ENCODE measurements around the gene ERAP2. TPM values are rescaled to one million over a fixed set of nuclear protein-coding genes. Genes with fewer than 3 reads are reported as not detected.
A peak's percentile ranks its signal among the peaks of the same experiment; 100 is the strongest.
"Not testable (repeated sequence)": the region's sequence is repeated elsewhere in the genome, so short reads cannot be mapped to it uniquely, and the experiment has no call there.

The ERAP2 gene
- total RNA-seq, result 14.8 TPM

- intact Hi-C loops (cut with DNase I), result no loop called here
- ATAC-seq (peak; percentile 81), DNase-seq (ENCODE audit: low spot score) (no peak)
These were observed at the start of gene ERAP2 for GRCh38 chr5:96876292-96876850. Gene ERAP2 (plus strand): TSS chr5:96876500. CDS start chr5:96879686, 3,186 bp downstream.

GRCh38 chr5:96829297-96829696 is 47.0 kb upstream of the ERAP2 start:
- DNase-seq (ENCODE audit: low spot score), result no peak
- intact Hi-C loops (cut with DNase I), result no loop called here
- no peak for ATAC-seq

DNA sequence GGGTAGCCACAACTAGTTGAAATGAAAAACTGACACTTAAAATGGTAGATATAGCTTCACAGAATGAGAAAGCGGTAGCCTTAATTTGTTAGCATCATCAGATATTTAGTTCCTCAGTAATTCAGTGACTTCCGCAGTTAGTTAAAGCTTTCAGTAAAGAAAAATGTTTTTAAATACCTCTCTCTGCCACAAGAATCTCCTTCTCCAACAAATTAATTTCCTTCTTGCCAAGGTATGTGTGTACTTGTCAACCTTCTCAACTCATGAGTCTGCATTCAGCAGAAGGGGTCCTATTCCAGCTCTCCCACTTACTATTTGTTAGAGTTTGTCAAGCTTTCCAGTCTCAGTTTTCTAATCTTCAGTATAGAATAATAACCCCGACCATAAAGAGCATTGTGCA is 42.3 kb upstream of the ERAP2 start:
- DNase-seq (ENCODE audit: low spot score), result no peak
- no peak for ATAC-seq
- intact Hi-C loops (cut with DNase I), result no loop called here

- intact Hi-C loops (cut with DNase I), result no loop called here
- ATAC-seq (no peak), DNase-seq (ENCODE audit: low spot score) (no peak)
These were observed 40.5 kb upstream of the ERAP2 start for GRCh38 chr5:96835791-96836191.

DNA sequence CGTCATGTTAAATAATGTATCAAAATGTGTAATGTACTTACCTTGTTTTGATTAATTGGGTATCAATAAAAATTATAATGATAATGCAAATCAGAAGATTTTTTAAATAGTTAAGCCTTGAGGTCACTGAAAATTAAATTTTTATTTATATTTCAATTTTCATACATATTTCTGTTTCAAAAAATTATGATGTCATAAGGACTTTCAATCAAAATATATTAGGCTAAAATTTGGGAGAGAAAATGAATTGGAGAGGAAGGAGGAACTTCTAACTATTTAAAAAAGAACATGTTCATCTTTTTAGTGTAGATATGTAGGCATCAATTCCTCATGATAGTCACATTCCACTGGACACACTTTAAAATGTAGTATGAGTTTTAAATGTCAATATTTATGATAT is 39.5 kb upstream of the ERAP2 start:
- intact Hi-C loops (cut with DNase I), result no loop called here
- ATAC-seq (no peak), DNase-seq (ENCODE audit: low spot score) (no peak)

DNA sequence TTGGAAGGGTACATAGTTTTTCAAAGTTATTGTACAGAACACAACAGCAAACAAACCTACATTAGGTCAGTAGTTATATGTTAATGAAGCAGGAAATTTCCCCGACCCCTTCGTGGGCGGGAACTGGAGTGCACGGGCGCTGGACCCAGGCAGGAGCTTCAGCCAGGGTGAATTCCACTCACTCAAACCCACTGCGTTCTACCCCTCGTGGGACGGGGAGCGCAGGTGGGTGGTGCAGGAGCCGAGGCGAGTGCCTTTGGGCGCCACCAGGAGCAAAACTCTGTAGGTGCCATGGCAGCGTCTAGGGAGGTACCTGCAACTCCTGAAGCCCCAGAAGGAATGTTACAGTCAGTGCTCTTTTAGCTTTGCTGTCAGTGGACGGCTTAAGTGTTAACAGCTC is 39.0 kb upstream of the ERAP2 start:
- intact Hi-C loops (cut with DNase I), result no loop called here
- ATAC-seq (no peak), DNase-seq (ENCODE audit: low spot score) (no peak)

GRCh38 chr5:96838201-96839070 is 37.9 kb upstream of the ERAP2 start:
- ATAC-seq (no peak), DNase-seq (ENCODE audit: low spot score) (no peak)
- intact Hi-C loops (cut with DNase I), result no loop called here

DNA sequence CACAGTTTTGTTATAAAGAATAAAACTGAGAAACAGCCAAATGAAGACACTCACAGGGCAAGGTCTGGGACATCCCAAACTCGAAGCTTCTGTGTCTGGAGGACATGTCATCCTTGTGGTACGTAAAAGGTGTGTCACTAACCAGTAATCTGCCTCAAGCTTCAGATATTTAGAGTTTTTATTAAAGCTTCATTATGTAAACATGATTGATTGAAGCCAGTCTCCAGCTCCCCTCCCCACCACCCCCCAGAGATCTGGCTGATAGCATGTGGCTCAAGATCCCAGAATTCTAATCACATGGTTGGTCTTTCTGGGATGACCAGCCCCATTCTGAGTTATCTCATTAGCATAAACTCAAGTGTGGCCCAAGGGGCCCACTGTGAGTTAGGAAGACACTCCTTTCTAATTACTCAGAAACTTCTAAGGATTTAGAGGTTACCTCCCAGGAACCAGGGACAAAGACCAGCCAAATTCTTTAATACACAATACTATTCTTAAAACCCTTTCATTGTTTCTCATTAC is 37.2 kb upstream of the ERAP2 start:
- DNase-seq (ENCODE audit: low spot score), result no peak
- intact Hi-C loops (cut with DNase I), result no loop called here
- no peak for ATAC-seq

DNA sequence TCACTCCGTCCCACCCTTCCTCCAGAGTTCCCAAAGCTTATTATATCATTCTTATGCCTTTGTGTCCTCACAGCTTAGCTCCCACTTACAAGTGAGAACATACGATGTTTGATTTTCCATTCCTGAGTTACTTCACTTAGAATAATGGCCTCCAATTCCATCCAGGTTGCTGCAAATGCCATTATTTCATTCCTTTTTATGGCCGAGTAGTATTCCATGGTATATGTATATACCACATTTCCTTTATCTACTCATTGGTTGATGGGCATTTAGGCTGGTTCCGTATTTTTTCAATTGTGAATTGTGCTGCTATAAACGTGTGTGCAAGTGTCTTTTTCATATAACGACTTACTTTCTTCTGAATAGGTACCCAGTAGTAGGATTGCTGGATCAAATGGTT is 34.4 kb upstream of the ERAP2 start:
- intact Hi-C loops (cut with DNase I); ATAC-seq; DNase-seq (ENCODE audit: low spot score): not testable (repeated sequence)

- intact Hi-C loops (cut with DNase I), result no loop called here
- ATAC-seq (no peak), DNase-seq (ENCODE audit: low spot score) (no peak)
These were observed 33.2 kb upstream of the ERAP2 start for GRCh38 chr5:96843140-96843539.

DNA sequence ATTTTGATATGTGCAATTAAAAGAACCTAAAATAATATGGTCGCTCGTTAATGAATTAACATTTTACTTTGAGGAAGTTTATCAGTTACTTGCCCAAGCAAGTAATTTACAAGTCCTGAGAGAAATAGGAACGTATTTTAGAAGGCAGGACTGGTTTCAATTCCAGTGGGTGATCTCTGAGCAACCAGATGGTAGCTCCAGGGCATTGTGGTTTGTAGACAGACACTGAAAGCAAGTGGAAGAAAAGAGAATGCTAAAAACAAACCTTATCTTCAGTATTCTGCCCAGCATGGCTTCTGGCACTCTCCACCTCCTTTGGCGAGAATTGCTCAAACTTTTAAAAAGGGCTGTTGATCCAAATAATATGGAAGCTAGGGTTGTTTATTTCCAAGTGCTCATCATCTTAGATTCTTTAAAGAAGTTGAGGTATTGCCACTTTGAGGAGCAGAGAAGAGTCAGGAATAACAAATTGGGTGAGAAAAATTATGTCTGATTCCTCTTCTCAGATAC is 31.8 kb upstream of the ERAP2 start:
- DNase-seq (ENCODE audit: low spot score) (no peak), ATAC-seq (no peak)
- intact Hi-C loops (cut with DNase I), result no loop called here

DNA sequence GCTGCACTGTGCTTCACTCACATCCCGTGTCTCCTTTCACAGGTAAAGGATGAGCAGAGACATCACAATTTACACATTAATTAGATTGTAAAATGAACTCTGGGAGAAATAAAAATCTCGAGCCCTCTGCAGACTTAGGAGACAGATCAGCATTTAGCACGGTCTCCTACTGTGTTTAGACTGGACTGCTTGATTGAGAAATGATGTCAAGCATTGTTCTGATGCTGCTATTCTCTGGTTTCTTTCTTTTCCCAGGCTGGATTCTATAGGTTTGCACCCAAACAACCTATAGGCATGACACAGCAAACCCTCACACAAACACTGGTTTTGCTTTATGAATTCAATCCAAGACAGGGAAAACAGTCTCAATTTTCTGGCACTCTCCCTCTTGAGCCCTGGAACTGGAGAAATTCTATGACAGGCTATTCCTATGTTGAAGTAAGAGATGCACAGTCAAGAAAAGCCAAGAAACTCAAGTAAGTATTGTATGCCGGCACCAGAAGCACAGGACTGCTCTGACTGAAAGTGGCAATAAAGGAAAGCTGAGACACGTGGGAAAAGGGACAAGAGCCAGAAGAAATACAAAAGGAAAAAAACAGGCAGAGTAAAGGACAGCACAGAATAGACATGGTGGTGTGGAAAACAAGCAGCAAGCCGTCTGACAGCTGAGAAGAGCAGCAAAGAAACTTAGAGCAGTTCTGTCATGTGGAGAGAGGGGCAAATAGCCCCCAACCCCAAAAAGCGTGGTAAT is 24.8 kb upstream of the ERAP2 start:
- intact Hi-C loops (cut with DNase I), result no loop called here
- DNase-seq (ENCODE audit: low spot score), result no peak
- ATAC-seq, result no peak

- ATAC-seq (no peak), DNase-seq (ENCODE audit: low spot score) (no peak)
- intact Hi-C loops (cut with DNase I), result no loop called here
These were observed 23.5 kb upstream of the ERAP2 start for GRCh38 chr5:96852759-96853158.

DNA sequence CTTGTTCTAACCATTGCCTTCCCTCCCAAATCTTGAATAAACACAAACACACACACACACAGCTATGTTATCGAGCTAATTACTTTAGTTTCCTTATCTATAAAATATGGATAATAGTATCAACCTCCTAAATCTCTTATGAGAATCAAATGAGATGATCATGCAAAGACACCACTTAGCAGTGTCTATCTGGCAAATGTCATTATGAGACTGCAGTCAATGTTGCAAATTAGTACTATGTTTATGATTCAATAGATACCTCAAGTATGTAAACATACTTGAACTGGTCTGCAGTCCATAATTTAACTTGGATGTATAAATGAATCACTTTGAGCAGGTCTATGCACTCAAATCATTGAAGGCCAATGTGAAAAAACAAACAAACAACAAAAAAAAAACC is 22.2 kb upstream of the ERAP2 start:
- intact Hi-C loops (cut with DNase I), result no loop called here
- ATAC-seq (no peak), DNase-seq (ENCODE audit: low spot score) (no peak)

GRCh38 chr5:96855031-96855872 is 21.0 kb upstream of the ERAP2 start:
- ATAC-seq (peak; percentile 24), DNase-seq (ENCODE audit: low spot score) (no peak)
- intact Hi-C loops (cut with DNase I), result no loop called here

DNA sequence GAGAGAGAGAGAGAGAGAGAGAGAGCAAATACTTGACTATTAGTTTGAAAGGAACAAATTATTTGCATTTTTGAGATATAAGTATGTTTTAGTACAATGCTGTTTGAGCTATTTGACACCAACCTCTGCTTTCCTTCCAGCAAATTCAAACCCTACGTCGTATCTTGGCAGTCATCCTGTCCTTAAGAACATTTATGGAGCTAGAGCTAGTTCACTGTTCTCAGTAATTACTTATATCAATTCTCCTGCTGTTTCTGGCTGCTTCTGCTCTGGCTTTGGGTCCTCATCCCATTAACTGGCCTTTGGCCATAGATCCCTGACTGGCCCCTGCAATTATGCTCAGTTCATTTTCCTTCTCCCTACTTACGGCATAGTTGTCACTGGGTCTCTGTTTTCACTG is 19.9 kb upstream of the ERAP2 start:
- DNase-seq (ENCODE audit: low spot score) (no peak), ATAC-seq (no peak)
- intact Hi-C loops (cut with DNase I), result no loop called here

DNA sequence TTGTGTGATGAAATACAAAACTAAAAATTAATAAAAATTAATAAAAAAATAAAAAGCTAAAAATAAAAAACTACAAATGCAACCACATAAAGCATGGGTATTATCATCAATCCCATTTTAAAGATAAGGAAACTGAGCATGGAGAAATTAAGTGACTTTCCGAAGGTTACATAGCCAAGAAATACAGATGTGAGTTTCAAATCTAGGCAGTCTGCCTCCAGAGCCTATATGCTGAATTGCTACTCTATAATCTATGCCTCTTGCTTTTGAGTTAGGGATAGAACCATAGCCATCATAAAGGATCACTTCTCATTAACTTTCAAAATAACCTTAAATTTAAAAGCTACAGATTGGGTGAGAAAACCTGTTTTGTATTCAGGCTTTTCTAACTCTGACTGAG is 18.8 kb upstream of the ERAP2 start:
- no peak for DNase-seq (ENCODE audit: low spot score)
- no peak for ATAC-seq
- intact Hi-C loops (cut with DNase I), result no loop called here

GRCh38 chr5:96857924-96858323 is 18.4 kb upstream of the ERAP2 start:
- ATAC-seq, result no peak
- DNase-seq (ENCODE audit: low spot score), result no peak
- intact Hi-C loops (cut with DNase I), result no loop called here

DNA sequence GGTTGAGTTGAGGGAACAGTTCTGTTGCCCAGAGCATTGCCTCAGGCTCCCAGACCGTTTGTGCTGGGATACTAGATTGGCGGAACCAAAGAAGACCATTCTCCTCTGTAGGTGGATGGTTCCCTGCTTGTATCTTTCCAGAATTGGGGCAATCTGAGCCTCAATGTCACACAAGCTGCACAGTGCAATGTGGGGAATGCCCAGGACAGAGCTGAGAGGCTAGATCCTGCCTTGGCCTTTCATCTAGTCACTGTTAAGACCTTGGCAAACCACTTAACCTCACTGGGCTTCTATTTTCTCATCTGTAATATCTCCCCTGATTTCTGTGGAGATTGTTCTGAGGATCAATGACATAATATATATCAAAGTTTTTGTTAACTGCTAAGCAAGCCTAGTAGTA is 16.9 kb upstream of the ERAP2 start:
- DNase-seq (ENCODE audit: low spot score), result no peak
- intact Hi-C loops (cut with DNase I), result no loop called here
- ATAC-seq, result no peak

All from sciatic nerve (tissue), 2 donors.